ENCODE measurements around the gene CARD8.
A peak's percentile ranks its signal among the peaks of the same experiment; 100 is the strongest.
"Not testable (repeated sequence)": the region's sequence is repeated elsewhere in the genome, so short reads cannot be mapped to it uniquely, and the experiment has no call there.

The CARD8 gene

GRCh38 chr19:48246101-48246500 is 9.6 kb downstream of the CARD8 start:
- no peak for DNase-seq (ENCODE audit: low read depth)
- TF ChIP-seq MAX (IDR thresholded peaks at IDR 0.05; ENCODE audit: low read depth, low read length), result no peak
- TF ChIP-seq MYC (IDR thresholded peaks at IDR 0.05; ENCODE audit: low read depth, low read length), result no peak; the same call in 1 of the 2 replicates
- TF ChIP-seq POLR2A (IDR thresholded peaks at IDR 0.05; ENCODE audit: extremely low read depth, insufficient read length), result no peak
- no peak for TF ChIP-seq CTCF (IDR thresholded peaks at IDR 0.05; ENCODE audit: low read depth, low read length)
- peak overlapping the region; percentile 77 for H3K4me3 ChIP-seq (ENCODE audit: low read depth, low read length)

- H3K4me3 ChIP-seq (ENCODE audit: low read depth, low read length), result peak overlapping the region; percentile 3
- peak; percentile 51 for DNase-seq (ENCODE audit: low read depth)
- TF ChIP-seq MYC (IDR thresholded peaks at IDR 0.05; ENCODE audit: low read depth, low read length) (no peak), MAX (IDR thresholded peaks at IDR 0.05; ENCODE audit: low read depth, low read length) (no peak), POLR2A (IDR thresholded peaks at IDR 0.05; ENCODE audit: extremely low read depth, insufficient read length) (no peak), CTCF (IDR thresholded peaks at IDR 0.05; ENCODE audit: low read depth, low read length) (no peak)
Observed at GRCh38 chr19:48244281-48244680, 11.4 kb downstream of the CARD8 start.

GRCh38 chr19:48241771-48242170 is 13.9 kb downstream of the CARD8 start:
- not testable (repeated sequence) for DNase-seq (ENCODE audit: low read depth)

GRCh38 chr19:48239582-48240141 is 16.1 kb downstream of the CARD8 start:
- no peak overlapping the region for H3K4me3 ChIP-seq (ENCODE audit: low read depth, low read length)
- no peak for TF ChIP-seq POLR2A (IDR thresholded peaks at IDR 0.05; ENCODE audit: extremely low read depth, insufficient read length)
- no peak for TF ChIP-seq MYC (IDR thresholded peaks at IDR 0.05; ENCODE audit: low read depth, low read length)
- TF ChIP-seq MAX (IDR thresholded peaks at IDR 0.05; ENCODE audit: low read depth, low read length), result no peak
- no peak for TF ChIP-seq CTCF (IDR thresholded peaks at IDR 0.05; ENCODE audit: low read depth, low read length)
- DNase-seq (ENCODE audit: low read depth), result no peak

More at GRCh38 chr19:48241771-48242170, 13.9 kb downstream of the CARD8 start:
- not testable (repeated sequence) for H3K4me3 ChIP-seq (ENCODE audit: low read depth, low read length)

- no peak for TF ChIP-seq POLR2A (IDR thresholded peaks at IDR 0.05; ENCODE audit: extremely low read depth, insufficient read length)
- TF ChIP-seq MYC (IDR thresholded peaks at IDR 0.05; ENCODE audit: low read depth, low read length), result no peak
- no peak for TF ChIP-seq MAX (IDR thresholded peaks at IDR 0.05; ENCODE audit: low read depth, low read length)
- TF ChIP-seq CTCF (IDR thresholded peaks at IDR 0.05; ENCODE audit: low read depth, low read length), result no peak
- DNase-seq (ENCODE audit: low read depth), result no peak
Observed at GRCh38 chr19:48239120-48239519, 16.6 kb downstream of the CARD8 start.

GRCh38 chr19:48237057-48237456 is 18.7 kb downstream of the CARD8 start:
- DNase-seq (ENCODE audit: low read depth), result no peak
- TF ChIP-seq POLR2A (IDR thresholded peaks at IDR 0.05; ENCODE audit: extremely low read depth, insufficient read length) (peak; percentile 8), MAX (IDR thresholded peaks at IDR 0.05; ENCODE audit: low read depth, low read length) (no peak)
- H3K4me3 ChIP-seq (ENCODE audit: low read depth, low read length), result no peak overlapping the region

More at GRCh38 chr19:48239120-48239519, 16.6 kb downstream of the CARD8 start:
- no peak overlapping the region for H3K4me3 ChIP-seq (ENCODE audit: low read depth, low read length)
